HG02759 (cell line): ENCODE data around the gene POLR1C.
A peak's percentile ranks its signal among the peaks of the same experiment; 100 is the strongest.
"Not testable (repeated sequence)": the region's sequence is repeated elsewhere in the genome, so short reads cannot be mapped to it uniquely, and the experiment has no call there.

ENCODE experiments used
- ATAC-seq: cut with Tn5 transposase; IDR thresholded peaks from one replicate; pipeline ENCODE4 v1.9.1; 2021; ENCODE audit warnings: mild to moderate bottlenecking, moderate library complexity; ENCODE audit not compliant: unreplicated experiment

POLR1C gene

DNA sequence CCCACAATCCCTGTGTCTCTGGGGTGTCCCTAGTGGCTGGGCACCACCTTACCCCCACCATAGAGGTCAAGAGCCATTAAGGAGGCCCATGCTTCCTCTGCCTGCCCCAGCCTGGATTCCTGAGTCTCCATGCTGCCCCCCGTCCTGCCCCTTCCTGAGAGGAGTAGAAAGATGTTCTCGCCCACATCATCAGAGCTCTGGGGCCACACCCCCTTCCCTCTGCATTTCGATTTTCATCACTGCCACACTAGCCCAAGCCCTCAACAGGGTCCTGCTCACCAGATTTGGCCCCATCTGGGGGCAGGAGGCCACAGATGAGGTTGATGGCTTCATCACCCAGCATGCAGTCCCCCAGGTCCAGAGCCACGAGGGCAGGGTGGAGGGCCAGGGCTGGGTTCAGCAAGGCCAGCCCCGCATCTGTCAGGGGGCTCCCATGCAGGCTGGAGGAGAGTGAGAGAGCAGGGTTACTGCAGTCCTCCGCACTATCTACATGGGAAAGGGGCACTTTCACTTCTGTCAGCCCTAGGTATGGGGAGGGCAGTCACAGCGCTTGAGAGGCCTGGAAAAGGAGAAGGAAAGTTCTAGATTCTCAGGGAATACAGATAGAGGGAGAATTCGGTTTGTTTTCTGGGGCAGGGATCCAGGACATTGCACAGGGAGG, 8.3 kb upstream of the POLR1C start:
- ATAC-seq = no peak

DNA sequence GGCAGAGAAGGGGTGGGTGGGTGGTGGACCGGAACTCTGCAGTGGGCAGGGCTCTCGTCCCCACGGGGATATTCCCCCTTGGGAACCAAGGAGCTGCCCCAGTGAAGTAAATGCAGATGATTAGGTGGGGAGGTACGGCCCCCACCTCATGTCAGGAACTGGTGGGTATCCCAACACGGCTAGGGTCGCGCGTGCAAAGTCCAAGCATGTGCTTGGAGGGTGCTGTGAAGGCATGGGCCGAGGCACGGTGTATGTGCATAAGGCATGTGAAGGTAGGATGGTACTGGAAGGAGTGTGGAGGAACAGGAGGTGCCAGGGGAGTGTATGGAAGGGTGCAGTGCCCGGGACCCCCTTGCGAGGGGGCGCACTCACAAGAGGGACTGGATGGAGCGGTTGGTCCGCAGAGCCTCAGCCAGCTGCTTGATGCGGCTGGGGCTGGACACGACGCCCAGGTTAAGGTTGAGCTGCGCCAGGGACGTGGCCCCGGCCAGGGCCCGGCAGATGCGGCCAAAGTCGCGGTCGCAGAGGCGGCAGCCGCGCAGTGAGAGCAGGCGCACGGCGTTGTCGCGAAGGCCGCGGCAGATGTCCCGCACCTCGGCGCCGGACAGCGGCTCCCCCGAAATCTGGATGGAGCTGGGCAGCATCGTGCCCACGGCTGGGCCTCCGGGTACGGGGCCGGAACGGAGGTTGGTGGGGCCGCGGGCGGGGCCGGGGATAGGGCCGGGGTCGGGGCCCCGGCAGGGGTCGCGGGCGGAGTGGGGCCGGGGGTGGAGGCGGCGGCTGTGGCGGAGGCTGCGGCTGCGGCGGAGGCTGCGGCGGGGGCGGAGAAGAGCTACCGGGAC, 7.5 kb upstream of the POLR1C start:
- ATAC-seq = no peak

DNA sequence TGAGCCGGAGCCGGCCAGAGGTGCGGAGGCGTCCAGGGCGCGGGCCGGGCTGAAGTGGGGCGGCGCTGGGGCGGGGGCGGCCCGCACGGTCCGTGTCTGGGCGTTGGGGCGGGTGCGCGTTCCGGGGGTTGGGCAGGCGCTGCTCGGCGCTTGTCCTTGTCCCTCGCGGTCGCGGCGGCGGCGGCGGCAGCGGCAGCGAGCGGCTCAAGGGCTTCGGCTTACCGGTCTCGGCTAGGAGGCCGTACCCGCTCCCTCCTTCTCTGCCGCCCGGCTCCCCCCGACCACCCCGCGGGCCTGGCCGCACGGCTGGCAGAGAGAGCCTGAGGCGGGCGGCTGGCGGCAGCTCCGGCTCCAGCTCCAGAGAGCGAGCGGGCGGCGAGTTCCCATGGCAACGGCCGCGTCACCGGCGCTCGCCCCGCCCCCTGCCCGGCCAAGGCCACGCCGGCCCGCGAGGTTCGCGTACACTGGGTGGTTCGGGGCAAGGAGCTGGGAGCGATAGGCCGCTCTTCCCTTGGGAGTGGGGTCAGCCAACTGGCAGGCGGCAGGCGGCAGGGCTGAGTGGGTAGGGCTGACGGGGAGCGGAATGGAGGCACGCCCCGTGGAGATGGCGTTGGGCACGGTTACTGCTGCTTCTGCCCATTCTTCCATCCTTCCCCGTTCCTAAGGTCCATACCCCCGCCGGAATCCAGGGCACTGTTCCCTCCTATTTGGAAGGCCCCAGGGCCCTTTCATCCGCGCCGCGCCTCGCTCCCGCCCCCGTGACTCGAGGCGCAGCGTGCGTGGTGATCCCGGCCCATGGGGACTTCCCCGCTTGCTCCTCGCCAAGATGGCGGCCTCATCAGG, 6.7 kb upstream of the POLR1C start, which contains the start of gene LRRC73:
TSS of gene LRRC73 (minus strand) at position 363 of the 843 bp plus-strand sequence. CDS start 561 bp downstream, outside the sequence.
- peak; percentile 80 for ATAC-seq

DNA sequence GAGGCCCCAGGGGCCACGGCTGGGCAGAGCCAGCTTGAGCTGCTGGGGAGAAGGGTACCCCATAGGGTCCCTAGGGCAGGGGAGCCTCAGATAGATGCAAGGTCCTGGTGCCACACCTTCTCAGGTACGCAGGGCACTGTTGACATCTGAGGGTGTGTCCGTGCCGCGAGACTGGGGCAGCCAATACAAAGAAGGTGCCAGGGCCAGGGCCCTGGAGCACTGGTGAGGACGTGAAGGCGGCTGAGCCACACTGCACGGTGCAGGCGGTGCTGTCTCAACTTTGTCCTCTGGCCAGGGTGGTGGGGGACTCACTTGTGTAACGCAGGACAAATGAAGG, 6.1 kb upstream of the POLR1C start:
- no peak for ATAC-seq

DNA sequence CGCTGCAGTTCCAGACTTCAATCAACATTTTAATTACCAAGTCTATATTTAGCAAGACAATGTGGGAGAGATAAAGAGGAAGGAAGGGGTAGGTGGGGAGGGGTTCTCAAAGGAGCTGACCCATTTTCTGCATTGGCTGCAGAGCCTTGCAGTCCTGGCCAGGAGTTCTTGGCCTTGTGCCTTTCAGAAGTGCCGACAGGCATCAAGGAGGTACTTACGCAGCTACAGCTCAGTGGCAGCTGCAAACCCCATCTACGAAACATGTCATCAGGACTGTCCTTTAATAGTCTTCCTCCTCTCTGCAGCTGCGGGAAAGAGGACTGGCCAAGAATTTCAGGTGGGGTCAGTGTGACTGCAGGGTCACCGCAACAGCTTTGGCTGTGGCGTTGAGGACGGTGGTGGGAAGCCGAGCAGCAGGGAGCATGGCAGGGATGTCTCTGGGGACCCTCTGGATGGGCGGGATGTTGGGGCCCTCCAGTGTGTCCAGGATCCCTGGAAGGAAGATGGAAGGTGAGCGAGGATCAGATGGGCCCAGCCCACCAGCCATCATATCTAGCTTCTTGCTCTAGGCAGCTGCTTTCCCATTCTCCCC, 5.0 kb upstream of the POLR1C start:
- no peak for ATAC-seq

DNA sequence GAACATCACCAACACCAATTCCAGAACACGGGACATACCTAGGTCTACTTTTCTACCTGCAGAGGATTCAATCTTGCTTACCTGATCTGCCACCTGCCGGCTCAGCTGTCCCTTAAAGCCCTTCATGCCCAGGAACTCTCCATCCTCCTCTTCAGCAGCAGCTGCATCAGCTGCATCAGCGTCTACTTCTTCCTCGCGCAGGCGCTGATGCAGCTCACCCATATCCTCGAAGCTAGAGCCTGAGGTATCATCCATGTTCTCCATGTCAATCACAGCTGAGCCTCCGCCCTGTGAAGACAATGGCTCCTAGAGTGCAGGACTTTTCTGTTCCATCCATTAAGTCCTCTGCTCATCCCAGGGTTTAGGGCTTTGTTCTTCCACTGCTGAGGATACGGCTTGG, 1.1 kb upstream of the POLR1C start:
- ATAC-seq = no peak

DNA sequence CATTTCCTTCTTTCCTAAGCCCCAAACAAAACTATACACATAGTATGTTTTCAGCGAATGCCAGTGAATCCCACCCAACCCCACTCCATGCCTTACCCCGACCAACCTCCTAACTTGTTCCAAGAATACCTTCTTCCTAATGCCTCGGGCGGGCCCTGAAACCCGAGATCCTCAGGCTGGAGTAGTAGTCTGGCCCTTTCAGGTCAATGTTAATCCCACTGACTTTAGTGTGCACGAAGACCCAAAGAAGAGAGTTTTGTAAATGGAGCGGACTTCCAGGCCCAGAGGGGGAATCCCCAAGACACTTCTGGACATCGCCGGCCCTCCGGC, 557 bp upstream of the POLR1C start:
- no peak for ATAC-seq

DNA sequence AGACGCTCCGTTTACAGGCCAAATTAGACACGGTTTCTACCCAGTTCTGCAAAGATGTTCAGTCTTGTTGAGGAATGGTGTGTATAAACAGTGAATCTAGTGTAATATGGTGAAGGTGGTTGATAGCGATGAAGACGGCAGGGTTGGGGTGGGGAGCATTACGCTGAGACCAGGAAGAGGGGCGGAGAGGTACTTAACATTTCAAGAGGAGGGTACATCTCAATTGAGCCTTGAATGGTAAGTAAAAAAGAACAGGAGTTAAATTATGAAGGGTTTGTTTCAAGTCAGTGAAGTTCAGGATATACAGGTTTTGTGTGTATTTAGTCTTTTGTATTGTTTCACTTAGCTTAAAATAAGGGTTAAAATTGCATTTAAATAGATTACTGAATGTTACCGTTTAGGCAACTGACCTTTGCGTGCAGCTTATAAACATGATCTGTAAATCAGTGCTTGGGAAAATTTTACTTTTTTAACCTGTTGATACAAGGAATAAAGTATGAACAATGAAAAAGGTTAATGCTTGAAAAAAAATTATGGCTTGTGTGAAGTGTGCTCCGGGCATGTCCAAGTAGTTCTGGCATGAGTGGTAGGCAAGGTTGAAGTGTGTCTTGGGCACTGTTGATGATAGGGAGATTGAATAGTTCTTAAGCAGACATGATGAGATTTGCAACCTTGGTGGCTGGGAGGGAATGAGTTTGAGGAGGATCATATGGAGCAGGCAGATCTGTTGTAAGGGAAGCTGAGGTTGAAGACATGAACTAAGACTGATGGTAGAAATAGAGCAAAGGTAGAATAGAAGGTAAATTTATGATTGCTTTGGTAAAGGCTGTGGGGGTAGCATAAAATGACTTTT, 842 bp downstream of the POLR1C start:
- ATAC-seq = peak; percentile 7

DNA sequence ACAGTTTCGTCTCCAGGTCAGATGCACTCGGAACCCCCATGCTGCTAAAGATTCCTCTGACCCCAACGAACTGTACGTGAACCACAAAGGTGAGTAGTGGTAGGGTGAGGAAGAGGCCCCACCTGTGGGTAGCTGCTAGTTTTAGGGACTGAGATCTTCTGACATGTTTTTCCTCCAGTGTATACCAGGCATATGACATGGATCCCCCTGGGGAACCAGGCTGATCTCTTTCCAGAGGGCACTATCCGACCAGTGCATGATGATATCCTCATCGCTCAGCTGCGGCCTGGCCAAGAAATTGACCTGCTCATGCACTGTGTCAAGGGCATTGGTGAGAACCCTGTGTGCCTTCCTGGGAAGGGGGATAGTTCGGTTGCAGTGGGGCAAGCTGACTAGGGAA, 3.2 kb downstream of the POLR1C start:
- no peak for ATAC-seq

DNA sequence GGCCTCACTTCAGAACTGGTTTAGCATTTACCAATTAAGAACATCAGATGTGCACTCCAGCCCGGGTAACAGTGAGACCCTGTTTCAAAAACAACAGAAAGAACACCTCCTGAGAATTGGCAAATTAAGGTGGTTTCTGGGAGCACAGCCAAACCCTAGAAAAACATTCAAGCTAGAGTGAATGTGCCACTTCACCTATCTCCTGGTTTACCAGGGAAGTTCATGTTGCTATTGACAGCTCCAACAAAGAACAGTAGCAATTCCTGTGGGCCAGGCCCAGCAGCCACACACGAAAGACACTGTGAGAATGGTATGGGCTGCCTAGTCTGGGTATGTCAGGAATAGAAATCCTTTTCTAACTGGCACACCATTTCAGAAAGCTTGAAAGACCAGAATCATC, 4.9 kb downstream of the POLR1C start:
- no peak for ATAC-seq

DNA sequence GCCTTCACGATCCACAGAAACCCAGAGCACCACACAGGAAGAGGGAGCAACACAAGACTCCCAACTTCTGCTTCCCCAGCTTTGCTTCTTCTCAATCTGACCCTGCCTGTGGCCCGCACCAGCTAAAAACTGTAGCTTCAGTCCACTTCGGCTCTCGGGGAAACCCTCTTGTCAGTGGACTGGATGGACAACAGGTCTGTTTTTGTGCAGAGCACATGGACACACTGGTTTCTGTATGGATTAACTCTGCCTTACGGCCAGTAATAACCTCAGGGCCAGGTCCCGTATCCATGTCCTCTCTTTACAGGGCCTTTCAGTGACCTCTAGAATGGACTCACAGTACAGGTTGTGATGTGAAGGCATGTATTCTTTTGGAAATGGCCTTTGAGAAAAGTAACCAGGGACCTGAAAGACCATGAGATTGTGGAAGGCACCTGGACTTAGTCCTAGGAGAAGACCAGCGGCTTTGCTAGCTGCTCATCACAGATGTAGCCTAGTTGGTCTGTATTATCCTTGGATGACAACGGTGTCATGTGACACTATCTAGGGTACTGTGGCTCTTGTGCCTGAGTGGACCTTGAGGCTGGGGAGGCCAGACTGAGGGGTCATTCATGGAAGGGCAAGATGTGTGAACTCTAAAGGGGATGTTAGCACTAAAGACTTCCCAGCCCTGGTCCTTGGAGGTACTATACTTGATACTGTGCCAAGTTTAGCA, 5.8 kb downstream of the POLR1C start:
- no peak for ATAC-seq

DNA sequence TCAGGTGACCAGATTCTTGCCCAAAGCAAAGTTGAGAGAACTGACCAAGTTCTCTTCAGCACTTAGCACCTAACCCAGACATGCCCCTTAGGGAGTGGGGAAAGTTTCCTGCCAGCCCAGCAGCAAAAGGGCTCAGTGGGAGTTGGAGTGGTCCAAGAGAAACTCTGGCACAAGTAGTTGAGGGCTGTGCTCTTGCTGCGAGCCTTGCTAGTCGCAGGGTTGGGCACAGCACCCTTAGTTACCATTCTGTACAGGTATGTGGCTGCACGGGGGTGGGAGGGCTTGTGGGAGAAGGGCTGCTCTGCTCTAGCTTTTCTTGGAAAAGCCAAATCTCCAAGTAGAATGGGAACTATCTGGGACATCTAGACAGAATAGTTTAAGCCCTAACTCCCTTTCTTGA, 6.4 kb downstream of the POLR1C start:
- no peak for ATAC-seq

DNA sequence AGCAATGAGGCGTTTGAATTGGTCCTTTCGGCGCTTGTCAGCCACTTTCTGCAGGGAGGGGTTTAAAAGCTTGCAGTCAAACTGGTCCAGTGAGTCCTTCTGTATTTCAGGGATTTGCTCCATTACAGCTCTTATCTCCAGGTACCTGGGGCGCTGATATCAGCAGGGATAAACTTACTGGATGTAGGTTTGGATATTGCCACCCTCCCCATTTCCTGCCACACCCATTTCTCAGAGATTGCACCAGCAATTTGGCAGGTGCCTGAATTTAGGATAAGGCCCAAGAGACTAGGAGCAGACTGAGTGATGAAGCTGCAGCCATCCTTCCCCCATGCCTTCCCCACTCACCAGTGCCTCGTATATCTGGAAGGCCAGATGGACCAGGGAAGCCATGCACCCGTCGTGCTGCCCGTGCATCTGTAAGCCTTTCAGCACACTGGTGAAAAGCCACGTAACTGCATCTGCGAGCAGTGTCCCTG, 7.6 kb downstream of the POLR1C start:
- no peak for ATAC-seq

DNA sequence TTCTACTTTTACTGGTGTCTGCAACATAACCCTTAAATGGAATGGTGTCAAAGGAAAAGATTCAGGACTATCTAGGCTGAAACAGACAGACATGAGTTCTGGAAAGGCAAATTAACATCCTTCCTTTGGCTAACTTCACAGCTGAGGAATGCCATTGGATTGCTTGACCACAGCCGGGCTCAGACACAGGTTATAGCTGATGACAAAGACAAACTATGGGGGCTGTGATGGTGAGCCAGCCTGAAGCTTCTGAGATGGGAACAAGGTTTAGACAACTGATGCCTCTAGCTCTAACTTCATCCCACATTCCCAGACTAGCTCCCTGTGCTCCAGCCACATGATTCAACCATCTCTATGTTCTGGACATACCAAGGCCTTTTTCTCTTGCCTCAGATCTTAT, 15.3 kb downstream of the POLR1C start:
- no peak for ATAC-seq

DNA sequence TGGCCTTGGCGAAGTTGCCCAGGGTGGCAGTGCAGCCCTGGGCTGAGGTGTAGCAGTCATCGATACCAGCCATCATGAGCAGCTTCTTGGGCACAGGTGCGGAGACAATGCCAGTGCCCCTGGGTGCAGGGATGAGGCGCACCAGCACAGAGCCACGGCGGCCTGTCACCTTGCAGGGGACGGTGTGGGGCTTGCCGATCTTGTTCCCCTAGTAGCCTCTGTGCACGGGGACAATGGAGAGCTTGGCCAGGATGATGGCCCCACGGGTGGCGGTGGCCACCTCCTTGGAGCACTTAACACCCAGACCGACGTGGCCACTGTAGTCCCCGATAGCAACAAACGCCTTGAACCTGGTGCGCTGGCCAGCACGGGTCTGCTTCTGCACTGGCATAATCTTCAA, 22.1 kb downstream of the POLR1C start:
- ATAC-seq = not testable (repeated sequence)

DNA sequence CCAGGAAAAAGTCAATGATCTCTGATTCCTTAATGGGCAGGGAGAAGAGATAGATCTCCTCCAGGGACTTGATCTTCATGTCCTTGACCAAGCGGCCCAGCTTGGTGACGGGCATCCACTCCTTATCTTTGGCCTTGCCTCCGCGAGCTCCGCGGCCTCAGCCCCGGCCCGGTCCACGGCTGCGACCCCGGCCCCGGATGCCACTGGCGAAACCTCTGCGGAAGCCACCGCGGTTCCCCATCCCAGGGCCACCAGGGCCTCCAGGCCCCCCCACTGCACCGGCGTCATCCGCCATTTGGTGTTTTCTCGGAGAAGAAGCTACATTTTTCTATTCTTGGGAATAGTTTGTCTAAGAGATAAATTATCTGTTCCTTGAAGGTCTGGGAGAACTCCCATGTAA, 22.5 kb downstream of the POLR1C start:
- not testable (repeated sequence) for ATAC-seq

DNA sequence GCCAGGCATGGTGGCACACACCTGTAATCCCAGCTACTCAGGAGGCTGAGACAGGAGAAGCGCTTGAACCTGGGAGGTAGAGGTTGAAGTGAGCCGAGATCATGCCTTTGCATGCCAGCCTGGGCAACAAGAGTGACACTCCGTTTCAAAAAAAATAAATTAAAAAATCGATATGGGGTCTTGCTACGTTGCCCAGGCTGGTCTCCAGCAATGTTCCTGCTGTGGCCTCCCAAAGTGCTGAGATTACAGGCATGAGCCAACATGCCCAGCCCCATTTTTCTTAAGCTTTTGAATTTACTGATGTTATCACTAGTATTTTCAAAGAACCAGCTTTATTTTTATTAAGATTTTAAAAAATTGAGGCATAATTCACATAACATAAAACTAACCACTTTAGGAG, 23.6 kb downstream of the POLR1C start:
- no peak for ATAC-seq

DNA sequence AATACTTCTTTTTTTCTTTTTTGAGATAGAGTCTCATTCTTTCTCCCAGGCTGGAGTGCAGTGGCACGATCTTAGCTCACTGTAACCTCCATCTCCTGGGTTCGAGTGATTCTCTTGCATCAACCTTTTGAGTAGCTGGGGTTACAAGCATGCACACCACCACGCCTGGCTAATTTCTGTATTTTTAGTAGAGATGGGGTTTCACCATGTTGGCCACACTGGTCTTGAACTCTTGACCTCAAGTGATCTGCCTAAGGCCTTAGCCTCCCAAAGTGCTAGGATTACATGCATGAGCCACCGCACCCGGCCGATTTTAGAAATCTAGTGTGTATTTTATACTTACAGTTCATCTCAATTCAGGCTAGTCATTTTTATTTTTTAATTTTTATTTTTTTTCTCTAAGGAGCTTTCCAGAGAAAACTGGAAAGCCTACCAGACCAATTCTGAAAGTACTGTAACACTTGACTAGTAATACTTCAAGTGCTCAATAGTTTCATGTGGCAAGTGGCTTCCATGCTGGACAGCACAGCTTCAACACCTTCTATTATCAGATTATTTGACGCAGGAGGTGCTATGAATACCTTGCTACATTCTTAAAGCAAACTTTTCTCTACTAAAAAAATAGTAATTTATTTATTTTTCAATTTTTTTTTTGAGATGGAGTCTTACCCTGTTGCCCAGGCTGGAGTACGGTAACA, 25.0 kb downstream of the POLR1C start:
- ATAC-seq = peak; percentile 54

DNA sequence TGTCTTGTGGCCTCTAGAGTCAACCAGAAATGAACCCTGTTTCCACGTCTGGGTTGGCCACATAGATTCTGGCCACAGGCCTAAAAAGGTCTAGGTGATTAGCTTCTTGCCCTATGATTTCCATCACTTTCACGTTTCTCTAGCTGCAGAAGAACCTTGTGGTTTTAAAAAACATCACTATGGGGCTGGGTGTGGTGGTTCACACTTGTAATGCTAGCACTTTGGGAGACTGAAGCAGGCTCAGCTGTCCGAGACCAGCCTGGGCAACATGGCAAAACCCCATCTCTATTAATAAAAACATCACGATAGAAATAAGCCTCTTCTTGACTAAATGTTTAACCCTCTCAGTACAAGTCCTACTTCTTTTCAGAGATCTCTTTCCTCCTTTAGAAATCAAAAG, 27.6 kb downstream of the POLR1C start:
- ATAC-seq = no peak
